Caki2 (cell line): ENCODE data around the gene ATG10. TPM values are rescaled to one million over a fixed set of nuclear protein-coding genes. Genes with fewer than 3 reads are reported as not detected.

Experiments
- DNase-seq: peaks from one replicate; pipeline ENCODE4 v3.0.0-alpha.2; 2015; ENCODE audit warnings: low read depth
- in situ Hi-C: cut with HindIII; loops from 2 replicates; pipeline ENCODE4 v1.10.0; 2016; ENCODE audit warnings: low sequenced_read_pairs, low pct_unique_long_range_greater_than_20kb, mixed read lengths
- total RNA-seq: library from RNA; depleted of rRNA; stranded (reverse); fragments of >200 nt; shearing (Covaris generic); gene quantifications from 2 replicates; pipeline ENCODE4 v1.2.3, GENCODE V29; 2014; ENCODE audit warnings: low replicate concordance

ATG10 gene
- total RNA-seq, 1 experiment from 2014 or later = 26.8 TPM

DNA sequence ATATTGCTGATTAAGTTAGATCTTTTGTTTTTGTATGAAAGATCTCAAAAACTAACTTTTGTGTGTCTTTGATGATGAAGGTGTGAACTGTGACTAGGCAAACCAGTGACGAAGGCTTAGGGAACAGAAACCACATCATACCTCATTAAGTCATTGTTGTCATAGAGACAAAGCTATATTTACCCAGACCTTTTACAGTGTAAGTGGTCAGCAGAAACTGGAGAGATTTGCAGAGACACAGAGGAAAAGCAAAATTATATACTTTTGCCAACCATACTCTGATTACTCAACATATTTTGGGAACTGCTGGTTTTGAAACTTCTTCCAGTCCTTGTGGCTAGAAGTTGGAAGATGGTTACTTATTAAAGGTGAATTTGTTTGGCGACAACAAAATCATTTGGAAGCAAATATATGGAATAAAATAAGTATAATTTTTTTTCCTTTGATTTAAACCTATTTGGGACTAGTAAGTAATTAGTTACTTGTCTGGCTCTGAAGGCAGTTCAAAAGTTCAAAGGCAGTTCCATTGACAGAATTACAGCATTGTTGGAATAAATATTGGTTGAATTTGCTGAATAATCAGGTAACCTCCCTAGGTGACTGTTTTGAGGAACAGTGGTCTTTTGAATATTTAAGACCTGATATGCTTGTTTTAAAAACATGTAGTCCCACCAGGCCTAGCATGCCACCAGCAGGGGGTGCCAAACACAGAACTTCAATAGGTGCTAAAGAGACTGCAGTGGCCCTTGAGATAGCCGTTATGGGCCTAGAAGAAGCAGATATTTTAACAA is 202.5 kb downstream of the ATG10 start:
- peak; percentile 49 for DNase-seq
- in situ Hi-C loops = no loop called here

DNA sequence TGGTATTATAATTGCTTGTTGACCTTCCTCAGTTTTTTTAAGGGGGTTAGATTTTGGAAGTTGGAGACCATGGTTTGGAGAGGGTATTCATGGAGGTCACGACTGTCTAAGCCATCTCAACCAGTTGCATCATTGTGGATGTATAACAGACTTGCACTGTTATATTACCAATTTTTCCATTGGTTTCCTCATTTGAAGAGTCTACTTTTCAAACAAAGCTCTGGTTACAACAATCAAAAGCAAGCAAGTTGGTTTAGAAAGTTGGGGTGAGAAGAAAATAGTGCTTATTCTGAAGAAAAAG is 203.0 kb downstream of the ATG10 start:
- no peak for DNase-seq
- in situ Hi-C loops = no loop called here

DNA sequence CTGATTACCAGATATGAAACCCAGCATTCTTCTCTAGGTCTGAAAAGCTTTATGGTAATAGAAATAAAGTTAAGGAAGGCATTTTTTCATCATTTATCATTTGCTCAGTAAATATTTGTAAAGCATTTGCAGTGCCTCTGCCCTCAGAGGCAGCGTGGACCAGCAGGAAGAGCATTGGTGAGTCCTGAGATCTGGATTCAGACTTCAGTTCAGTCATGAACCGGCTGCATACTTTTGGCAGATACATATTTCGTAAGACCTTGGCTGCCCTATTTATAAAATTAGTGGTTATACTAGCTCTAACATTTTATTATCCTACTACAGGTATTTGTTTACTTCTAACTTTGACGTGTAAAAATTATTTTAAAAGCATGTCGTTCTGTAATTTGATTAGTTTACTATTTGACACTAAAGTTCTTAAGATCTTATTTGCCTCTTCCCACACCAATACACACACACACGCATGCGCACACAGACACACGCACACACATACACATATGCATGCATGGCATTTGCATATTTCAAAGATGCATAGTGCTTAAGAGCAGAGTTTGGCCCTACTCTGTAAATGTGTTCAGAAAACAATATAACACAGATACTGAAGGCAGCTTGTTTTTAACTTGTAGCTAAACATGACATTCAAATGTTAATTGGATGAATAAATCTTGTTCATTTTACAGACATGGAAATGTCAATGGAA is 204.4 kb downstream of the ATG10 start:
- in situ Hi-C loops = no loop called here
- DNase-seq = no peak

DNA sequence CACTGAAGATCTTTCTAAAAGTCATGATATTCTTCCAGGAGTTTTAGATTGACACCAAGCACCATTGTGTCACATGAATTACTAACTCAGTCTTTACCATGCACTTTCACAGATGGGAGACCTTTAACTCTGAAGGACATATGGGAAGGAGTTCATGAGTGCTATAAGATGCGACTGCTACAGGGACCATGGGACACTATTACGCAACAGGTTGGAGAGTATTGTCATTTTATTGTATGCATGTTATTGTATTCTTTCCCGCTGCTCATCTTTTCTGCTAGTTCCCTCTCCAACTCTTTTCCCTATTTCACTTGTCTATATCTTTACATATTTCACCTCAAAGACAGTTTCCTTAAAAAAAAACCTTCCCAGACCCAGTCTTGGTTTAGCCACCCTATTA is 206.6 kb downstream of the ATG10 start:
- DNase-seq = no peak
- in situ Hi-C loops = no loop called here

DNA sequence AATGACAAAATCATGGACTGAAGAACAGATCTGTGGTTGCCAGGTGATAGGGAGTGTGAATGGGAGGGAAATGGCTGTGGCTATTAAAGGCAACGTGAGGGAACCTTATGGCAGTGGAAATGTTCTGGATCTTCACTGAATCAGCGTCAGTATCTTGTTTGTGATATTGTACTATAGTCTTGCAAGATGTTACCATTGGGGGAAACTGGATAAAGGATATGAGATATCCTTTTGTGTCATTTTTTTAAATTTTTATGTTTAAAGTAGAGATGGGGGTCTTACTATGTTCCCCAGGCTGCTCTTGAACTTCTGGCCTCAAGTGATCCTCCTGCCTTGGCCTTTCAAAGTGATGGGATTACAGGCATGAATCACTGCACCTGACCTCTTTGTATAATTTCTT is 210.8 kb downstream of the ATG10 start:
- no peak for DNase-seq
- in situ Hi-C loops = no loop called here

DNA sequence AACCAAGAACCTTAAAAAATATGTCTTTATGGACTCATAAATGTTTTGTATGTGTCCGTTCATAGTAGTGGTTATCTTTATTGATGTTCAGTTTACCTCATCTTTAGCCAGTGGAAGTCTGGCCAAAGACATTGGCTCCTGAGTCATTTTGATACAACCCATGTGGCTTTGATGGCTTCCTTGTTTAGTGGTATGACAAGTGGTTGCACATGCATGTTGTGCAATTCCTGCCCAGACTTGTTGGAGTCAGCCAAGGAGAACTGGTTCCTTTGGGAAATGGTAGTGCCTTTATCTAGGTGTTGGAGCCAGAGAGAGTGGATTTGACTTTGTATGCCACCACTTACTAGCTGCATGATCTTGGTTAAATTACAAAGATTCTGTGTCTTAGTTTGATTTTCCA is 212.0 kb downstream of the ATG10 start:
- DNase-seq = peak; percentile 10
- in situ Hi-C loops = no loop called here

DNA sequence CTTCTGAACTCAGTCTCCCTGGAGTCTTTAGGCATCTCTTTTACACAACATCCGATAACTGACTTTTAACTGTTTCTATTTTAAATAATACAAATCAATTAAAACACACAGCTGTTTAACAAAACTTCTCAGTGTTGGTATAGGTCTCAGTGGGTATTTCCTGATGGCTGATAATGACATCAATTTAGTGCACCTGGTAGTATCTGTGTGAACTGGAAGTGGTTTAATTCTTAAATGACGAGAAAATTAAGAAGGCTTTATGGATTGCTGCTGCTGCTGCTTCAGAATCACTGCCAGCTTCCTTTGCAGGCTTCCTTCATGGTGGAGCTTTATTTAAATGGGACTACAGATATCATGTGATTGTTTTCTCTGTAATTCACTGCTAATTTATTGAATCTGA is 214.0 kb downstream of the ATG10 start:
- DNase-seq = no peak
- in situ Hi-C loops = no loop called here

DNA sequence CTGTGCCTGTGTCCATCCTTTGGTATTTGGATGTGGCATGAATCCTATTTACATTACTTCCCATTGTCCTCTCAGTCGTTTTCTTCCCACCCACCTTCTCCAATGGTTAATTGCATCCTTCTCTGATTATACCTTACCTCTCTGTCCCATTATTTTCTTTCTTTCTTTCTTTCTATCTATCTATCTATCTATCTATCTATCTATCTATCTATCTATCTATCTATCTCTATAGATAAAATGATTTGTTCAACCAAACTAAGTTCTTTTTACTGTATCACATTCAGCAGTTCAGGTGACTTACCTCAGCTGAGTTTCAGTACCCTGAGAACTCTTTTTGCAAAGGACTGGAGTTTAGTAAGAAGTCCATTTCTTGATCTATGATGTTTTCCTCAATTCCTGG is 225.7 kb downstream of the ATG10 start:
- in situ Hi-C loops = no loop called here
- DNase-seq = no peak

DNA sequence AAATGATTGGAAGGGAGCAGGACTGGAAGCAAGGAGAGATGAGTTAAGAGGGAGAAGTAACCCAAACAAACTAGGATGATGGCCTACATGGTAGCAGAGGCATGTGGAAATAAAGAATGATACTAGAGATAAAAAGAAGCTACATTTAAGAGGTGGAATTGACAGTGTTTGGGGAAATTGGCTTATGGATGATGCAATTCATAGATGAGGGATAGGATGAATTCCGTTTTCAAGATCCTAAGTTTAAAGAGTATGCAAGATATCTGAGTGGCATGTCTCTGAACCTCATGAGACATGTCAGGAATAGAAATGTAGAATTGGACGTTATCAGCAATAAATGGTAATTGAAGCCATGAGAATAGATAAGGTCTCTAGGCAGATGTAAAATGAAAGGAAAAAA is 232.7 kb downstream of the ATG10 start:
- in situ Hi-C loops = no loop called here
- no peak for DNase-seq

DNA sequence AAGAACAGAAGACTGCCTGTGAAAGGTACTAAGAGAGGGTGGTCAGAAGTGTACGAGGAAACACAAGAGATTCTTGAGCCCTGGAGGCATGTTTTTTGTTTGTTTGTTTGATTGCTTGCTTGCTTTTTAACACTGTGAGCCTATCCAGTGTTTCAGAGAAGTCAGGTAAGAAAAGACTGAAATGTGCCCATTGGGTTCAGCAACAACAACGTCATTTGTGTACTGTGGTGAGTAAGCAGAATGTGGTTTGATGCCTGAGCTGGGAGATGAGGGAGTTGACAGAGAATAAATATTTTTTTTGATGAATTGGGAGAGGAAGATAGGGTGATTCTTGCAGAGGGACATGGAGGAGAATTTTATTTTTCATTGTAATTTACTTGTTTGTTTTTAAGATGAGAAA is 233.2 kb downstream of the ATG10 start:
- in situ Hi-C loops = no loop called here

DNA sequence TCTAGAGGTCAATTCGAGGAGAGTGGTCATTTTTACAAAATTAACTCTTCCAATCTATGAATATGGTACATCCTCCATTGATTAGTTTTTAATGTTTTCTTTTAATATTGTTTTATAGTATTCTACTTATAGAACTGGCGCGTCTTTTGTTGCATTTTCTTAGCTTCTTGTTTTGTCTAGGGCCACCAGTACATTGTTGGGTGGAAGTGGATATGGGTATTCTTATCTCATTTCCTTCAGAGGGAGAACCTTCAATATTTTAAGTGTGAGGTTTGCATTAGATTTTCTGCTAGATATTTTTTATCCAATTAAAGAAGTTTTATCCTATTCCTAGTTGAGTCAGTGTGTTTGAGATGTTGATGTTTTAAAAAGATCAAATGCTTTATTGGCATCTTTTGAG is 236.5 kb downstream of the ATG10 start:
- in situ Hi-C loops = no loop called here
- no peak for DNase-seq

More for the DNA sequence above, 233.2 kb downstream of the ATG10 start:
- no peak for DNase-seq

DNA sequence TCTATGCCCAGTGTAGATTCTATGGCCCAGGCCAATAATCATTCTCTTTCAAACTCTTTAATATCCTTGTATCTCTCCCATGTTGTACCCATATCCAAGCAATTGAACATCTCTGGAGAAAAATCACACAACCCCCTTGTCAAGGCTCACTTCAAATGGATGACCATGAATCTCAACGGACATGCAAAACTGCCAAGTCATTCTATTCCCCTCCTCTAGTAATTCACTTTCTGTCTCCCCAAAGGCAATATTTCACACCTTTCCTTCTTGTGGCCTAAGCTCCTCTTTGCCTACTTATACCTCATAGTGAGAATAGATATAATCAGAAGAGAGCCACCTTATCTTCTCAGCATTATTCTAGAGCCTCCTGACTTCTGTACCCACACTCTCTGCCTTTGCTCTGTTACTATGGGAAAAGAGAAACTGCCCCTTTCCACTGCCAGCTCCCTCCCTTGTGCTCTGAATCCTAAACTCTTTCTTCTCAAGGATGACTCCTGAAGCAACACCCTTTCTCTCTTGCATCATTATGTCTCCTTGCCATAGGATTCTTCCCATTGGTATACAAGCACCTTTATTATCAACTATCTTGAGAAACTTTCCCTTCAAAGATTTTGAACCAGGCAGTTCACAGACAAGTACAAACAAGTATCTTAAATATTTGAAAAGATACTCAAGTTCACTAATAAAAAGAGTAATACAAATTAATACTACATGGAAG is 240.2 kb downstream of the ATG10 start:
- in situ Hi-C loops = no loop called here
- DNase-seq = no peak

DNA sequence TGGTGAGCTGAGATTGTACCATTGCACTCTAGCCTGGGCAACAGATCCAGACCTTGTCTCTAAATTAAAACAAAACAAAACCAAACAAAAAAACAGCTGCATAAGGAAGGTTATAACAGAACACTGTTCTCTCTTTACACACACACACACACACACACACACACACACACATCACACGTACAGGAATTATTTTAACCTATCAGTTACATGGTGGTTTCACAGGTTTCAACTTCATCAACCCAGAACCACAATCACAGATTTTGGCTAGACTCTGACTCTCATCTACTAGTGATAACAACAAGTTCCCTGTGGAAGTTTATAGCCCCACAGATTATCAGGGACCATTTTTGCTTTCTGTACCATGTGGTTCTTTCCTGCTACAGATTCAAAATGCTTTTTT is 246.1 kb downstream of the ATG10 start:
- no peak for DNase-seq
- in situ Hi-C loops = no loop called here

DNA sequence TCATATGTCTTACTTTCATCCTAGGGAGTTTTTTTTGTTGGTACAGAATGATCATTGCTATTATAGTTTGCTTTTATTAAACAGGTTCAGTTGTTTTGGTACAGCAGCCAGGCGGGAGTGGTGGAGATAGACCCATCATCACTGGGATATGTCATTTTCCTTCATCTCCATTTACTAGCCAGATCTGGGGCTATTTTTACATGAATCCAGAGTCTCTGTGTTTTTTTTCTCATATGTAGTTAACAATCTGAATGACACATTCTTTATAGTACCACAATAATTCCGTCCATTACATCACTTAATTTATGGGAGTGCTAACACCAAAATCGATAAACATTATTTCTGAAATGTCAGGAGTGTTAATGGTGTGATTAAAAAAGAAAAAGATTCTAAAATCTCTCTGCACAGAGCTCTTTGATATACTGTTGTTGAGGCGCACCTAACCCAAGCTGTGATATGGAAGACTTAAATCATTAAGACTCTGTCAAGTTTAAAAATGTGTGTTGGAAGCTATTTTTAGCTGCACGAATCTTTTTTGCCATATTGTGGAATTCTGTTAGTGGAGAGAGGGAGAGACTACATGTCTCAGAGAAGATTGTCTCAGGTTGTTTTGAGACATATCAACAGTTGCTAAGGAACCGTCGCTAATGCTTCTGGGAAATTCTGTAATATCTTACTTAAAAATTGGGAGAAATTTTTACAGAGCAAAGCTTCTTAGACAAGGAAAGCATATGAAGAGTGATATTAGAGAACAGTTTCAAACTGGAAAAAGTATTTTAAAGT is 246.7 kb downstream of the ATG10 start:
- in situ Hi-C loops = no loop called here
- DNase-seq = no peak

DNA sequence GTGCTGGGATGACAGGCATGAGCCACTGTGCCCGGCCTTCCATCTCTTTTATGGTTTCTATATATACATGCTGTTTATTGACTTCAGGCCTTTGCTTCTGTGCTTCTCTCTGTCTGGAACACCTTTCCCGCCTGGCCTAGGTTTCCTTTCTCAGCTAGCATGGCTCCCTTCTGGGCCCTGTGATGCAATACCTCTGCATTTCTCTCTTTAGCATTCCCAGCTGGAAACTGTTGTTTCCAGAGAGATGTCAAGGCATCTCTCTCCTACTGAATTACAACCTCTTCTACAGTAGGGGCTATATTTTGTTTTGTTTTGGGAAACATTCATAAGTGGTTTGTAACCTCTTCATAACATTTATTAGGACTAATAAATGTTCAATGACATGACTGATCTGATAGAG is 249.2 kb downstream of the ATG10 start:
- in situ Hi-C loops = no loop called here
- no peak for DNase-seq

DNA sequence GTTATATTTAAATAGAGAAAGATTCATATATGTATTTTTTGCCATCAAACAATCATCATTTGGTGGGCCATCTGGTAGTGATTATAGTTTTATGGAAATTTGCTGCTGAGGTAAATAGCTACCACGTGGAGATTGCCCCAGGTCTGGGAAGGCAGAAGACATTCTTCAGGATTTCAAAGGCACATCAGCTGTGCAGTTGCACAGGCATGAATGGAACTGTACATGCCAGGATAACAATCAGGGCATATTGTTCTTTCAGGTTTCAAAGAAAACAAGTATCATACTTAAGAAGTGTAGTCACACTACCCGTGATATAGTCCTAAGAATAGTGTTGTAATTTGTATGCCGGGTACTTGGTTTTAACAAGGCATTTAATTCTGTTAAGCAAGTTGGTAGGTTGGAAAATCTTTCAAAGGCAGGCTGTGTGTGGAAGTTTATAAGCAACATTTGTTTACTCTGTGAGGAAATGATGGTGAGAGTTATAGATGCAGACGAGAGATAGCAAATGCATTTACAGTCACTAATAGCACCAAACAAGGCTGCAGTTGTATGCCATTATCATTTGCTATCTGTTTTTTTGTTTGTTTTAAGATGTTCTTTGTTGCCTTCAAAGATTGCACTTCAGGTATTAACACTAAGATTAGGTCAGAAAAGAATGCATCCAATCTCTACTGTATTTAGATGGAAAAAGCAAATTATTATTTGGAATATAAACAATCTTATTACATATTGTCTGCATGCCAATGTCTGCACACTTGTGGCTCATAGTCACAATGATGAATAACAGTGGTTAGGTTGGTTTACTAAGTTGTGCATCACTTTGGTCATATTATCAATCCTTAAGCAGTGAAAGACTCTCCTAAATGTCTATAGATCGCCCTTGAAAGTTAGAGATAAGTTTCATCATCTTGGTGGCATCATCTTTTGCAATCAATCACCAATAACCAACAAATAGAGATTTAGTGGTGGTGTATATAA is 251.1 kb downstream of the ATG10 start:
- no peak for DNase-seq
- in situ Hi-C loops = no loop called here

DNA sequence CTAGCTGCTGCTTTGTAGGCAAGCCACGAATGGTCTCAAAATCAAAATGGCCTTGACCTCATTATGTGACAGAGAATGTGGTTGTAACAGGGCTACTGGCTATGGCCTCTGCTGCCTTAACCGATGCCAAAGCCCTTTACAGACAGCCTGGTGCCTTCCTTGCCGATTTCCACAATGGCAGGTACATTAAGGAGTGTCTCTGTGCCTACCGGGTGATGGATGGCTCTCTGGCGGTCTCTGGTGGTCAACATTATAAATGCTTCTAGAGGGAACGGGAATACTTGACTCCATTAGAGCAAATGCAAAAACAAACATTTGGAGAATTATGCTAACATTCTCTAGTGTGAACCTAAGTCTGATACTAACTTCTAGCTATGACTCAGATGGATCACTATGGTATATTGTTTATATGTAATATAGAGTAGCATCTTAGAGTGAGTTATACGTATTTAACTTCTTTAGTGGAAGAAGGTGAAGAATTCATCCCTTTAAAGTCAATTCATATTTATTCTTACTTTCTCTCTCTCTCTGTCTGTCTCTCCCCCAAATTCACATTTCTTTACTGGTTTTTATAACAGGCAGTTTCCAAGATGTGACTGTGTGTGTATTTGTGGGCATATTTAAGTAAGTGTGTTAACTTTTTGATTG is 253.8 kb downstream of the ATG10 start:
- in situ Hi-C loops = no loop called here
- DNase-seq = peak; percentile 43
